Measurements from ENCODE around the gene SPAG7.

Gene SPAG7, protein sequence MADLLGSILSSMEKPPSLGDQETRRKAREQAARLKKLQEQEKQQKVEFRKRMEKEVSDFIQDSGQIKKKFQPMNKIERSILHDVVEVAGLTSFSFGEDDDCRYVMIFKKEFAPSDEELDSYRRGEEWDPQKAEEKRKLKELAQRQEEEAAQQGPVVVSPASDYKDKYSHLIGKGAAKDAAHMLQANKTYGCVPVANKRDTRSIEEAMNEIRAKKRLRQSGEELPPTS

GRCh38 chr17:4967539-4968485 is at the start of gene SPAG7:
Gene SPAG7, minus strand, starts transcription at chr17:4967817. Its CDS starts 13 bp downstream, at chr17:4967804.
- DNase-seq = peak; percentile 80

- no peak for DNase-seq
These were observed 46.7 kb upstream of the SPAG7 start for GRCh38 chr17:5014357-5014756.

GRCh38 chr17:5011928-5012327 is 44.3 kb upstream of the SPAG7 start:
- no peak for DNase-seq

GRCh38 chr17:5003214-5003867 is 35.7 kb upstream of the SPAG7 start:
- no peak for DNase-seq

- DNase-seq = no peak
These were observed 34.6 kb upstream of the SPAG7 start for GRCh38 chr17:5002121-5002788.

DNA sequence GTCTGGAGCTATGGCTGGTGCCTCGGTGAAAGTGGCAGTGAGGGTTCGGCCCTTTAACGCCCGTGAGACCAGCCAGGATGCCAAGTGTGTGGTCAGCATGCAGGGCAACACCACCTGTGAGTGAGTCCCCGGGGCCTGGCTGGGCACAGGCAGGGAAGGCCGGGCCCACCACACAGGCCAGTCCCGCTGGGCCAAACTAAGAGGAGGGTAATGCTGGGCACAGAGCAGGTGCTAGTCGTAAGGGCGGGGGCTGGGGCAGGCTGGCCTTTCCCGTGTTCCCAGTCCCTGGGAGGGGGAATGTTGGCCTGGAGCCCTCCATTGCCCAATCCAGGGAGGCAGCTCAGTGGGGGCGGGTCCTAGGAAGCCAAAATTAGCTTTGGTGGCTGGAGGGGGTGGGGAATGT is 32.6 kb upstream of the SPAG7 start:
- no peak for DNase-seq

GRCh38 chr17:4999430-5000093 is 31.9 kb upstream of the SPAG7 start:
- no peak for DNase-seq

GRCh38 chr17:4998732-4999429 is 31.3 kb upstream of the SPAG7 start:
- DNase-seq = no peak

- no peak for DNase-seq
These were observed 30.6 kb upstream of the SPAG7 start for GRCh38 chr17:4998027-4998731.

- peak; percentile 71 for DNase-seq
These were observed 29.8 kb upstream of the SPAG7 start, which contains the start of the genes INCA1 and KIF1C for GRCh38 chr17:4997302-4998026. Gene INCA1, minus strand, starts transcription at chr17:4997522. Its CDS starts 3,085 bp downstream, at chr17:4994437. Gene KIF1C, plus strand, starts transcription at chr17:4997950. Its CDS starts 2,297 bp downstream, at chr17:5000247.

GRCh38 chr17:4994081-4994595 is 26.5 kb upstream of the SPAG7 start:
- no peak for DNase-seq

- no peak for DNase-seq
These were observed 20.4 kb upstream of the SPAG7 start for GRCh38 chr17:4987767-4988567.

- peak; percentile 32 for DNase-seq
These were observed 19.5 kb upstream of the SPAG7 start, which contains the start of gene CAMTA2 for GRCh38 chr17:4986951-4987766. Gene CAMTA2, minus strand, starts transcription at chr17:4987675. Its CDS starts 1,453 bp downstream, at chr17:4986222.

GRCh38 chr17:4986403-4986802 is 18.8 kb upstream of the SPAG7 start:
- no peak for DNase-seq

DNA sequence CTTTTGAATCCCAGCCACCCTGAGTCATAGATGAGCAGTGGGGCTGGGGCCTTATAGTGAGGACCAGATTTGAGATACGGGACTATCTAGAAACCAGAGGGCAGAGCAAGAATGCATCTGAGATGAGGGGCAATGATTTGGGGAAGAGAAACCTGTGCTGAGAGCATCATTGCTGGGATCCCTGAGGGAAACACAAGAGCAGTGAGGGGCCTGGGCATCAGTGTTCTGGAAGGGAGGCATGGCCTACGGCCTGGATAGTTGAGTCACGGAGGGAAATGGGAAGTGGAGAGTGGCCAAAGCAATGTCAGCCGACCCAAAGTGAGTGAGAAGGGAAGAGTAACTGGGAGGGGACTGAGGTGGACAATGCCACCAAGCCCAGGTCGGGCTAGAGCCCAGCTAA is 14.7 kb upstream of the SPAG7 start:
- DNase-seq = no peak

GRCh38 chr17:4980644-4981216 is 13.1 kb upstream of the SPAG7 start:
- DNase-seq = no peak

- DNase-seq = no peak
These were observed 11.1 kb upstream of the SPAG7 start for GRCh38 chr17:4978726-4979125.

Measured in NCI-H1092 (cell line).